ENCODE data around the gene KCNQ1.

The KCNQ1 gene

GRCh38 chr11:2881981-2882375, 437.2 kb downstream of the KCNQ1 start:
- DNase-seq (ENCODE audit: low read depth in 2 of 2): no peak

GRCh38 chr11:2882396-2883110, 437.7 kb downstream of the KCNQ1 start:
- no peak for DNase-seq (ENCODE audit: low read depth in 2 of 2)

- DNase-seq (ENCODE audit: low read depth in 2 of 2): no peak
These were observed 438.8 kb downstream of the KCNQ1 start for GRCh38 chr11:2883640-2883978.

- DNase-seq (ENCODE audit: low read depth in 2 of 2): no peak
These were observed 439.4 kb downstream of the KCNQ1 start for GRCh38 chr11:2883979-2884815.

GRCh38 chr11:2885017-2885677, 440.3 kb downstream of the KCNQ1 start:
- no peak for DNase-seq (ENCODE audit: low read depth in 2 of 2)

- peak; percentile 66 to 68 for DNase-seq (ENCODE audit: low read depth in 2 of 2)
These were observed 440.9 kb downstream of the KCNQ1 start, which contains the start of gene CDKN1C for GRCh38 chr11:2885678-2886081. TSS of gene CDKN1C (minus strand) at chr11:2885775. CDS start at chr11:2885456, 319 bp downstream.

- DNase-seq (ENCODE audit: low read depth in 2 of 2): no peak
These were observed 441.5 kb downstream of the KCNQ1 start for GRCh38 chr11:2886191-2886894.

- DNase-seq (ENCODE audit: low read depth in 2 of 2): no peak
These were observed 442.1 kb downstream of the KCNQ1 start for GRCh38 chr11:2886936-2887335.

GRCh38 chr11:2887515-2888195, 442.8 kb downstream of the KCNQ1 start:
- no peak for DNase-seq (ENCODE audit: low read depth in 2 of 2)

- peak; percentile 83 to 89 for DNase-seq (ENCODE audit: low read depth in 2 of 2)
These were observed 443.6 kb downstream of the KCNQ1 start for GRCh38 chr11:2888266-2888968.

GRCh38 chr11:2889362-2890273, 444.8 kb downstream of the KCNQ1 start:
- no peak for DNase-seq (ENCODE audit: low read depth in 2 of 2)

GRCh38 chr11:2890466-2891294, 445.9 kb downstream of the KCNQ1 start:
- no peak for DNase-seq (ENCODE audit: low read depth in 2 of 2)

- no peak for DNase-seq (ENCODE audit: low read depth in 2 of 2)
These were observed 446.8 kb downstream of the KCNQ1 start for GRCh38 chr11:2891326-2892214.

- peak; percentile 55 to 60 for DNase-seq (ENCODE audit: low read depth in 2 of 2)
These were observed 447.6 kb downstream of the KCNQ1 start for GRCh38 chr11:2892215-2892966.

- no peak for DNase-seq (ENCODE audit: low read depth in 2 of 2)
These were observed 448.2 kb downstream of the KCNQ1 start for GRCh38 chr11:2892967-2893528.

- DNase-seq (ENCODE audit: low read depth in 2 of 2): no peak
These were observed 449.1 kb downstream of the KCNQ1 start for GRCh38 chr11:2893935-2894334.

GRCh38 chr11:2896047-2896446, 451.2 kb downstream of the KCNQ1 start:
- no peak for DNase-seq (ENCODE audit: low read depth in 2 of 2)

Measured in activated CD4-positive, alpha-beta T cell treated with anti-CD3 and anti-CD28 coated beads for 24 hours (primary cell).